HepG2 (cell line): Measurements from ENCODE around the gene NDUFV1. TPM values are rescaled to one million over a fixed set of nuclear protein-coding genes. Genes with fewer than 3 reads are reported as not detected.

Experiments used
- CENPX ChIP-seq: sonication (generic); formaldehyde crosslinking; IDR thresholded peaks from 2 replicates; pipeline ENCODE4 v1.9.0; 2021; ENCODE audit warnings: mild to moderate bottlenecking, missing genetic modification reagents, moderate library complexity
- DNMT3B ChIP-seq: conservative IDR thresholded peaks from 2 replicates; pipeline ENCODE4 v1.6.1; 2016; ENCODE audit warnings: missing biosample characterization, control low read depth
- HES4 ChIP-seq: sonication (generic); formaldehyde crosslinking; IDR thresholded peaks from 2 replicates; pipeline ENCODE4 v1.9.0; 2021; ENCODE audit warnings: mild to moderate bottlenecking, missing genetic modification reagents, borderline replicate concordance
- ISX ChIP-seq: sonication (generic); formaldehyde crosslinking; conservative IDR thresholded peaks from 2 replicates; pipeline ENCODE4 v1.5.0; 2020; ENCODE audit warnings: missing genetic modification reagents
- KLF9 ChIP-seq: IDR thresholded peaks from 2 replicates; pipeline ENCODE4 v1.6.1; 2016; ENCODE audit warnings: low read depth
- MXD4 ChIP-seq: IDR thresholded peaks from 2 replicates; pipeline ENCODE4 v1.6.1; 2016; ENCODE audit warnings: mild to moderate bottlenecking, missing biosample characterization, missing genetic modification reagents
- NAIF1 ChIP-seq: sonication (generic); formaldehyde crosslinking; IDR thresholded peaks from 2 replicates; pipeline ENCODE4 v1.5.0; 2020; ENCODE audit warnings: mild to moderate bottlenecking, missing genetic modification reagents, borderline replicate concordance
- NR1H2 ChIP-seq: sonication (generic); formaldehyde crosslinking; IDR thresholded peaks from 2 replicates; pipeline ENCODE4 v1.8.1; 2022; ENCODE audit warnings: low read depth, missing genetic modification reagents, borderline replicate concordance
- PHF8 ChIP-seq: sonication (generic); formaldehyde crosslinking; IDR thresholded peaks from 2 replicates; pipeline ENCODE4 v1.5.0; 2020; ENCODE audit warnings: missing genetic modification reagents
- RNF2 ChIP-seq: fragments of 450-650 bp; conservative IDR thresholded peaks from 2 replicates; pipeline ENCODE4 v1.6.1; 2016; ENCODE audit warnings: low read depth
- SALL2 ChIP-seq: sonication (generic); formaldehyde crosslinking; IDR thresholded peaks from 2 replicates; pipeline ENCODE4 v1.8.1; 2023; ENCODE audit warnings: mild to moderate bottlenecking, missing genetic modification reagents, inconsistent platforms
- SMAD3 ChIP-seq: sonication (generic); formaldehyde crosslinking; IDR thresholded peaks from 2 replicates; pipeline ENCODE4 v1.4.0; 2020; ENCODE audit warnings: missing genetic modification reagents
- TCF7L2 ChIP-seq: IDR thresholded peaks from 2 replicates; pipeline ENCODE4 v1.6.1; 2011; ENCODE audit warnings: mild to moderate bottlenecking, low read depth, low read length, moderate library complexity
- YY1 ChIP-seq: IDR thresholded peaks from 2 replicates; pipeline ENCODE4 v1.6.1; 2011; ENCODE audit warnings: low read length, low read depth, moderate library complexity, mild to moderate bottlenecking; ENCODE audit not compliant: insufficient read depth, insufficient replicate concordance
- ZNF207 ChIP-seq: fragments of 450-650 bp; IDR thresholded peaks from 2 replicates; pipeline ENCODE4 v1.6.1; 2016; ENCODE audit warnings: antibody characterized with exemption, borderline replicate concordance
- ZNF3 ChIP-seq: IDR thresholded peaks from 2 replicates; pipeline ENCODE4 v1.7.0; 2017; ENCODE audit warnings: inconsistent platforms
- ZNF564 ChIP-seq: sonication (generic); formaldehyde crosslinking; IDR thresholded peaks from 2 replicates; pipeline ENCODE4 v1.8.1; 2023; ENCODE audit warnings: mild to moderate bottlenecking, missing genetic modification reagents
- ZNF589 ChIP-seq: sonication (generic); formaldehyde crosslinking; conservative IDR thresholded peaks from 2 replicates; pipeline ENCODE4 v1.8.0; 2022; ENCODE audit warnings: mild to moderate bottlenecking, moderate library complexity, missing genetic modification reagents
- ZNF614 ChIP-seq: IDR thresholded peaks from 2 replicates; pipeline ENCODE4 v1.6.1; 2018; ENCODE audit warnings: missing biosample characterization, missing genetic modification reagents, inconsistent platforms, borderline replicate concordance
- ZNF7 ChIP-seq: IDR thresholded peaks from 2 replicates; pipeline ENCODE4 v1.6.1; 2016; ENCODE audit warnings: missing biosample characterization, missing genetic modification reagents
- polyA plus RNA-seq, 8 experiments: library from polyadenylated mRNA; depleted of rRNA in 3 of 8; stranded (reverse) in 7 of 8; unstranded in 1 of 8; fragments of >200 nt; fragmentation: Illumina TruSeq in 4 of 8; extraction: Trizol in 4 of 8; gene quantifications; 2 replicates each; pipeline versions ENCODE4 v1.2.1 to v1.2.3, GENCODE V29; 2011 to 2016; ENCODE audit warnings: low read depth in 4 of 8, missing spikeins in 1 of 8, mixed read lengths in 1 of 8; ENCODE audit not compliant: insufficient read depth in 1 of 8
- total RNA-seq, 5 experiments: library from RNA; depleted of rRNA; stranded (reverse); fragments of >200 nt; fragmentation: Illumina TruSeq; extraction: Trizol; gene quantifications; 2 replicates each; pipeline ENCODE4 v1.2.3, GENCODE V29; 2016; ENCODE audit warnings: low read depth in 1 of 5
- TF ChIP-seq, protein P1 (sequence below): sonication (generic); formaldehyde crosslinking; IDR thresholded peaks from 2 replicates; pipeline ENCODE4 v1.4.0; 2020; ENCODE audit warnings: missing genetic modification reagents, mild to moderate bottlenecking, borderline replicate concordance
- TF ChIP-seq, protein P2 (sequence below): sonication (generic); formaldehyde crosslinking; conservative IDR thresholded peaks from 2 replicates; pipeline ENCODE4 v1.8.0; 2022; ENCODE audit warnings: mild to moderate bottlenecking, moderate library complexity, missing genetic modification reagents
- TF ChIP-seq, protein P3 (sequence below): sonication (generic); formaldehyde crosslinking; IDR thresholded peaks from 2 replicates; pipeline ENCODE4 v1.4.0; 2020; ENCODE audit warnings: missing genetic modification reagents, borderline replicate concordance

NDUFV1 gene
- total and polyA plus RNA-seq, 2 of the 13 experiments (the other 11 are each of a cell fraction or from before 2014, with no cell fraction given), result 88.9 to 137 TPM

DNA sequence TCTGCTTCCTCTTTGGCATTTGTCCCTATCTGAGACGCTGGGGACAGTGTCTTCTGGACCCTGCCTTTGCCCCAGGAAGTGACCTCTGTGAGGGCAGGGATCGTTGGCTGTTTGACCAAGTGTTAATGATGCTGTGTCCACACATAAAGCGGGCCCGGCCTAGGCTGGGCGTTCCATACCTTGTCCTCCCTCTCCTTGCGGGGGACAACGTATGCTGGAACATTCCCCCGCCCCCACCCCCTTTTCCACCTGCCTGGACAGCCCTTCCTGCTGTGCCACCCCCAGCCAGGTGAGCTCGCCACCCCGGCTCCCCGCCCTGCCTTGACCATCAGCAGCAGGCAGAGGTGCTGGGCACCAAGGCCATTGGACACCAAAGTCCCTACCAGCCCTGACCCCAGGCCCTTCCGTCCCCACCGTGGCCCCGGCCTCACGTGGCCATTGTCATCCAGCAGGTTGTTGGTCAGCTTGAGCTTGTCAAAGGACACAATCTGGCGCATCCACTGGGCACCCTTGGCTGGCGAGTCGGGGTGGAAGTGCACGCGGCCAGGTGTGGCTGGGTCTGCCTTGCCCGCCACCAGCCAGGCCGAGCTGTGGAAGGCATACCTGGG, 27.1 kb downstream of the NDUFV1 start (continued):
- TF ChIP-seq, protein P1, sequence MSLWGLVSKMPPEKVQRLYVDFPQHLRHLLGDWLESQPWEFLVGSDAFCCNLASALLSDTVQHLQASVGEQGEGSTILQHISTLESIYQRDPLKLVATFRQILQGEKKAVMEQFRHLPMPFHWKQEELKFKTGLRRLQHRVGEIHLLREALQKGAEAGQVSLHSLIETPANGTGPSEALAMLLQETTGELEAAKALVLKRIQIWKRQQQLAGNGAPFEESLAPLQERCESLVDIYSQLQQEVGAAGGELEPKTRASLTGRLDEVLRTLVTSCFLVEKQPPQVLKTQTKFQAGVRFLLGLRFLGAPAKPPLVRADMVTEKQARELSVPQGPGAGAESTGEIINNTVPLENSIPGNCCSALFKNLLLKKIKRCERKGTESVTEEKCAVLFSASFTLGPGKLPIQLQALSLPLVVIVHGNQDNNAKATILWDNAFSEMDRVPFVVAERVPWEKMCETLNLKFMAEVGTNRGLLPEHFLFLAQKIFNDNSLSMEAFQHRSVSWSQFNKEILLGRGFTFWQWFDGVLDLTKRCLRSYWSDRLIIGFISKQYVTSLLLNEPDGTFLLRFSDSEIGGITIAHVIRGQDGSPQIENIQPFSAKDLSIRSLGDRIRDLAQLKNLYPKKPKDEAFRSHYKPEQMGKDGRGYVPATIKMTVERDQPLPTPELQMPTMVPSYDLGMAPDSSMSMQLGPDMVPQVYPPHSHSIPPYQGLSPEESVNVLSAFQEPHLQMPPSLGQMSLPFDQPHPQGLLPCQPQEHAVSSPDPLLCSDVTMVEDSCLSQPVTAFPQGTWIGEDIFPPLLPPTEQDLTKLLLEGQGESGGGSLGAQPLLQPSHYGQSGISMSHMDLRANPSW (CRISPR knock-in tag), result no peak
- TF ChIP-seq TCF7L2, result no peak
- no peak for TF ChIP-seq RNF2
- TF ChIP-seq SALL2, result no peak
- no peak for TF ChIP-seq ISX (CRISPR knock-in tag)
- TF ChIP-seq HES4, result no peak
- TF ChIP-seq NAIF1, result no peak
- TF ChIP-seq, protein P2, sequence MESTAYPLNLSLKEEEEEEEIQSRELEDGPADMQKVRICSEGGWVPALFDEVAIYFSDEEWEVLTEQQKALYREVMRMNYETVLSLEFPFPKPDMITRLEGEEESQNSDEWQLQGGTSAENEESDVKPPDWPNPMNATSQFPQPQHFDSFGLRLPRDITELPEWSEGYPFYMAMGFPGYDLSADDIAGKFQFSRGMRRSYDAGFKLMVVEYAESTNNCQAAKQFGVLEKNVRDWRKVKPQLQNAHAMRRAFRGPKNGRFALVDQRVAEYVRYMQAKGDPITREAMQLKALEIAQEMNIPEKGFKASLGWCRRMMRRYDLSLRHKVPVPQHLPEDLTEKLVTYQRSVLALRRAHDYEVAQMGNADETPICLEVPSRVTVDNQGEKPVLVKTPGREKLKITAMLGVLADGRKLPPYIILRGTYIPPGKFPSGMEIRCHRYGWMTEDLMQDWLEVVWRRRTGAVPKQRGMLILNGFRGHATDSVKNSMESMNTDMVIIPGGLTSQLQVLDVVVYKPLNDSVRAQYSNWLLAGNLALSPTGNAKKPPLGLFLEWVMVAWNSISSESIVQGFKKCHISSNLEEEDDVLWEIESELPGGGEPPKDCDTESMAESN (CRISPR knock-in tag), result no peak
- TF ChIP-seq ZNF589 (CRISPR knock-in tag), result no peak
- no peak for TF ChIP-seq KLF9 (CRISPR knock-in tag)
- no peak for TF ChIP-seq ZNF3 (CRISPR knock-in tag)
- no peak for TF ChIP-seq MXD4 (CRISPR knock-in tag)
- TF ChIP-seq SMAD3 (CRISPR knock-in tag), result no peak
- TF ChIP-seq, protein P3, sequence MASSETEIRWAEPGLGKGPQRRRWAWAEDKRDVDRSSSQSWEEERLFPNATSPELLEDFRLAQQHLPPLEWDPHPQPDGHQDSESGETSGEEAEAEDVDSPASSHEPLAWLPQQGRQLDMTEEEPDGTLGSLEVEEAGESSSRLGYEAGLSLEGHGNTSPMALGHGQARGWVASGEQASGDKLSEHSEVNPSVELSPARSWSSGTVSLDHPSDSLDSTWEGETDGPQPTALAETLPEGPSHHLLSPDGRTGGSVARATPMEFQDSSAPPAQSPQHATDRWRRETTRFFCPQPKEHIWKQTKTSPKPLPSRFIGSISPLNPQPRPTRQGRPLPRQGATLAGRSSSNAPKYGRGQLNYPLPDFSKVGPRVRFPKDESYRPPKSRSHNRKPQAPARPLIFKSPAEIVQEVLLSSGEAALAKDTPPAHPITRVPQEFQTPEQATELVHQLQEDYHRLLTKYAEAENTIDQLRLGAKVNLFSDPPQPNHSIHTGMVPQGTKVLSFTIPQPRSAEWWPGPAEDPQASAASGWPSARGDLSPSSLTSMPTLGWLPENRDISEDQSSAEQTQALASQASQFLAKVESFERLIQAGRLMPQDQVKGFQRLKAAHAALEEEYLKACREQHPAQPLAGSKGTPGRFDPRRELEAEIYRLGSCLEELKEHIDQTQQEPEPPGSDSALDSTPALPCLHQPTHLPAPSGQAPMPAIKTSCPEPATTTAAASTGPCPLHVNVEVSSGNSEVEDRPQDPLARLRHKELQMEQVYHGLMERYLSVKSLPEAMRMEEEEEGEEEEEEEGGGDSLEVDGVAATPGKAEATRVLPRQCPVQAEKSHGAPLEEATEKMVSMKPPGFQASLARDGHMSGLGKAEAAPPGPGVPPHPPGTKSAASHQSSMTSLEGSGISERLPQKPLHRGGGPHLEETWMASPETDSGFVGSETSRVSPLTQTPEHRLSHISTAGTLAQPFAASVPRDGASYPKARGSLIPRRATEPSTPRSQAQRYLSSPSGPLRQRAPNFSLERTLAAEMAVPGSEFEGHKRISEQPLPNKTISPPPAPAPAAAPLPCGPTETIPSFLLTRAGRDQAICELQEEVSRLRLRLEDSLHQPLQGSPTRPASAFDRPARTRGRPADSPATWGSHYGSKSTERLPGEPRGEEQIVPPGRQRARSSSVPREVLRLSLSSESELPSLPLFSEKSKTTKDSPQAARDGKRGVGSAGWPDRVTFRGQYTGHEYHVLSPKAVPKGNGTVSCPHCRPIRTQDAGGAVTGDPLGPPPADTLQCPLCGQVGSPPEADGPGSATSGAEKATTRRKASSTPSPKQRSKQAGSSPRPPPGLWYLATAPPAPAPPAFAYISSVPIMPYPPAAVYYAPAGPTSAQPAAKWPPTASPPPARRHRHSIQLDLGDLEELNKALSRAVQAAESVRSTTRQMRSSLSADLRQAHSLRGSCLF, result no peak
- TF ChIP-seq PHF8 (CRISPR knock-in tag), result no peak
- no peak for TF ChIP-seq ZNF564 (CRISPR knock-in tag)
- no peak for TF ChIP-seq YY1
- no peak for TF ChIP-seq DNMT3B (CRISPR knock-in tag)
- TF ChIP-seq NR1H2 (CRISPR knock-in tag), result no peak
- no peak for TF ChIP-seq CENPX (CRISPR knock-in tag)
- no peak for TF ChIP-seq ZNF207
- TF ChIP-seq ZNF7 (CRISPR knock-in tag), result no peak
- TF ChIP-seq ZNF614 (CRISPR knock-in tag), result no peak
